CD4-positive, alpha-beta T cell treated with Interferon alpha-2 for 1 hour (primary cell): ENCODE data around the gene PAFAH1B1.
A peak's percentile ranks its signal among the peaks of the same experiment; 100 is the strongest.
"Not testable (repeated sequence)": the region's sequence is repeated elsewhere in the genome, so short reads cannot be mapped to it uniquely, and the experiment has no call there.

Source experiments
- DNase-seq, 2 donors: peaks; one replicate each; pipeline ENCODE4 v3.0.0-alpha.2; 2020 to 2022

Gene PAFAH1B1

DNA sequence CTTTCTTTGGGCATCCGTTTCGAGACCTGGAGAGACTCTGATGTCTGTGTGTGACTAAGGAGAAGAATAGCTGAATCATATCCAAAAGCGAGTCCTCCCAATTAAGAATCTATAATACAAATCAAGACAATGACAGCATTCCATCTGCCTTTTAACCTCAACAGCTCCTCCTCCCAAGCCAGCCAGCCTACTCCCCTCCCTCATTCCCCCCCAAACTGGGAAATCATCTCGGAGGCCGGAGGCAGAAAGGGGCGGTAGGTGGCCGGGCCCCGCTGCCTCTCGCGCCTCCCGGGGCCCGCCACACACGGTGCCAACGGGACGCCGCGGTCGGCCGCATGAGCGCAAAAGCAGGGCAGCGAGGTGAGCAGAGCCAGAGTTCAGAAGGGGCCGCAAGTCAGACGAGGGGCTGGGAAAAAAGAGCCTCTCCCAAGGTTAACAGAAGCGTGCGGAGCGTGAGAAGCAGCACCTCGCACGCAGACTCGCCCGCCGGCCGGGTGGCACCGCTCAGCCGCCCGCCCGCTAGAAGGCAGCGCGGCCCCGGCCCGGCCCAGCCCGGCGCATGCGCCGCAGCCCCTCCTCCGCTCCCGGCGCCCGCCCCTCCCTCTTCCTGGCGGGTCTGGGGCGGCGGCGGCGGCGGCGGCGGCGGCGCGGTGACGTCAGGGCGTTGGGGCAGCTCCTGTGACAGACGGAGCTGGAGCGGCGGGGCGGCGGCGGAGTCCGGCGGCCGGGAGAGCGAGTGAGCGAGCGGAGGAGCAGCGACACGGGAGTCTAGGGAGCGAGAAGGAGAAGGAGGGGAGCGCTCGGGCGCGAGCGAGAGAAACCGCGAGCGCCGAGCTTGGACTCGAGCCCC lies at the start of gene PAFAH1B1:
PAFAH1B1 (plus strand) TSS at position 684 of the 850 bp plus-strand sequence. CDS start 44,635 bp downstream, outside the sequence.
- DNase-seq = peak; percentile 90 to 96

DNA sequence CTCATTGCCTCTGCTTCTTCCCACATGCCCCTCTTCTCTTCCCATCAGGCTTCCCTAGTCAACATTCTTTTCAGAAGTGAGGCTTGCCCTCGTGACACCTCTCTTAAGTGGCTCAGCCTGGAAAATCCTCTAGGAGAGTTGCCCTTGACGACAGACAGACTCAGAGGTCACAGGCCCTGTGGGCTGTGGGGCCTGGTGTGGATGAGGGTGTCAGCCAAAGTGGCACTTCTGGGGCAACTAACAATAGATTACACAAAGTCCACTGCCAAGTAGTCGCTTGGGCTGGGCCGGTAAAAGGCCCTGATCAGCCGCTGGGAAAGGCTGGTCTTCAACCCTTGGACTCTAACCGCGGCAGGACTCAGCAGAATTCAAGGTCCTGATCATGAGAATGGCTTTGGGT lies 48.1 kb upstream of the PAFAH1B1 start:
- DNase-seq = no peak

DNA sequence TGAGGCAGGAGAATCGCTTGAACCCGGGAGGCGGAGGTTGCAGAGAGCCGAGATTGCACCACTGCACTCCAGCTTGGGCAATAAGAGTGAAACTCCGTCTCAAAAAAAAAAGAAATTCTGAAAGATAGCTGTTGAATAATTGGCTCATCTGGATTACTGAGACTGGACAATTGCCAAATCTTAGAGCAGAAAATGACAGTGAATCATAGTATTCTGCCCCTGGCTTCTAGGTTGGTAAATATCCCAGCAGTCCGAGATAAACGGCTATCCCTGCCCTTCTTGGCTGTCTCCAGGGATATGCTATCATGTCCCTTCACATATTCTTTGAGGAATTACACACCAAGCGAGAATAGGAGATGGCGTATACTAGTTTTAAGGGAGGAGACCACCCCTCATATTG lies 46.3 kb upstream of the PAFAH1B1 start:
- DNase-seq = no peak

DNA sequence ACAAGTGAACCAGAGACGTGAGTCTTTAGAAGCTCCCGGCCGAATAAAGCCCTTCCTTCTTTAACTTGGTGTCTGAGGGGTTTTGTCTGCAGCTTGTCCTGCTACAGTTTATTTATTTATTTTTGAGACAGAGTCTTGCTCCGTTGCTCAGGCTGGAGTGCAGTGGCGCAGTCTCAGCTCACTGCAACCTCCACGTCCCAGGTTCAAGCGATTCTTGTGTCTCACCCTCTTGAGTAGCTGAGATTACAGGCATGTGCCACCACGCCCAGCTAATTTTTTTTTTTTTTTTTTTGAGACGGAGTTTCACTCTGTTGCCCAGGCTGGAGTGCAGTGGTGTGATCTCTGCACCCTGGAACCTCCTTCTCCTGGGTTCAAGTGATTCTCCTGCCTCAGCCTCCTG lies 45.4 kb upstream of the PAFAH1B1 start:
- not testable (repeated sequence) for DNase-seq

DNA sequence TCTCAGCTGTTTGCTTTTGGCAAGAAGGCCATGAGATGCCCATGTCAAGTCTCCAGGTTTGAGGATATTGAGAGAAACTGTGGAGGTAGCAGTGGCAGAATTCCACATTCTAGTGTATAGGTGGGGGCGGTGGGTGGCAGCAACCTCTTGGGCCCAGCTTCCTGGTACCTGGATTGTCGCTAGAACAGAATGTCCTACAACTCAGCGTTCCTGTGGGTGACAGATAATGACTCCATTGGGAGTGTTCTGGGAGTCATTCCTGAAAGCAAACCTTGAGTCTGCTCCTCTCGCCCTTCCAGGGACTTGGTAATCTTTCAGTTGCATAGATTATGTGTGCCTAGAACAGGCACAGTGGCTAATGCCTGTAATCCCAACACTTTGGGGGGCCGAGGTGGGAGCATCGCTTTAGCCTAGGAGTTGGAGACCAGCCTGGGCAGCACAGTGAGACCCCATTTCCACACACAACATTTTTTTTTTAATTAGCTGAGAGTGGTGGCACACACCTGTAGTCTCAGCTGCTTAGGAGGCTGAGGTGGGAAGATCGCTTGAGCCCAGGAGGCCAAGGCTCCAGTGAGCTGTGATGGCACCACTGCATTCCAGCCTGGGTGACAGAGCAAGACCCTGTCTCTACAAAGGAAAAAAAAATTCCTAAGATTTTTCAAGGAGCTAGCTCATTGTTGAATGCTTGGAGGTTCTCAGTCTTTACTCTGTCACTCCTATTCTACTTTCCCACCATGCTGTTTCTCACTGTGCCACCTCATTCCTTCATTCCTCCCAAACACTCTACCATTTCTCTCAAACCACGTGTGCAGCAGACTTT lies 43.9 kb upstream of the PAFAH1B1 start:
- no peak for DNase-seq

DNA sequence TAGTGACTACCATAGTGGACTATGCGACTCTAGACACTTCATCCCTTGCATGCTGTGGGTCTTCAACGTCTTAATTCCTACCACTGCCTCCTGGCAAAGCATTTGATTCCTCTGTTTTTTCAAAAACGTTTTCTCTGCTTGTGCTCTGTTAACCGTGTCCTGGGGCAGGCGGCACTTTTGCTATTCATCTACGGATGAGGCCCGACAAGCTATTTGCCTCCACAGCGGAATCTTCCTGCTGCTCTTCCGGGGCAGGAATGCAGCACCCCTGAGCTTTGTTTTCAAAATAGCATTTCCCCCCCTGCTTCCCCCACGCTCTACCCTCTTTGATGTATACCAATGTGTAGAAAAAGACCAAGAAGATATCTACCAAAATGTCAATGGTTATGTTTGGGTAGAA lies 42.0 kb upstream of the PAFAH1B1 start:
- no peak for DNase-seq

DNA sequence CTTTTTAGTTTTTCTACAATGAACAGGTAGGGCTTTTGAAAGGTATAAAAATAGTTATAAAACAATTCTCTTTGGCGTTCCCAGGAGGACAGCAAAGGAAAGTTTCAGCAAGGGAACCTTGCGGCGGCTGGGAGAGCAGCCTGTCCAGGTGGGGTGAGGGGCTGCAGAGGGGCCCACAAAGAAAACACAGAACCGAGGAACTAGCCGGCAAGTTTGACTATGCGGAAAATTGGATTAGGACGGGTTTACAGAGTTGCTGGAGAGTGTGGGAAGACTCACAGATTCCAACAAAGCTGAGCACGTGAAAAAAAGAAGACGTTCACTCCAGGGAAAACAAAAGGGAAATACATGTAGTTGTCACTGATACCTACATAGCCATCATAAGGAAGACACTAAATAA lies 41.5 kb upstream of the PAFAH1B1 start:
- DNase-seq = no peak

DNA sequence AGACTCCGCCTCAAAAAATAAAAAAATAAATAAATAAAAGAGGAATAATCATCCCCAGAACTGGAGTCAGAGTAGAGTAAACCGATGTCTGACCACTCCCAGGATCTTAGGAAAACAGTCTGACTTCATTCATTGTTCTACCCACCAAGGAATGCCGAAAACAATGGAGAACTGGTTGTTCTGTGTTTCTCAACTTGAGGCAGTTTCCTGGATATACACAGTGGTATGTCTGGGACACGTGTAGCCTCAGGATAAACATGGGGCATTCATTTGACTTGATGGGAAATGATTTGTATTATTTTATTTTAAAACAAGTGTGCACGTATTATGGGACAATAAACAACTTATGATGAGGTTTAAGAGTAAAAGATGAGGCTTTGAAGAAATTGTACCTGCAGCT lies 32.8 kb upstream of the PAFAH1B1 start:
- no peak for DNase-seq

DNA sequence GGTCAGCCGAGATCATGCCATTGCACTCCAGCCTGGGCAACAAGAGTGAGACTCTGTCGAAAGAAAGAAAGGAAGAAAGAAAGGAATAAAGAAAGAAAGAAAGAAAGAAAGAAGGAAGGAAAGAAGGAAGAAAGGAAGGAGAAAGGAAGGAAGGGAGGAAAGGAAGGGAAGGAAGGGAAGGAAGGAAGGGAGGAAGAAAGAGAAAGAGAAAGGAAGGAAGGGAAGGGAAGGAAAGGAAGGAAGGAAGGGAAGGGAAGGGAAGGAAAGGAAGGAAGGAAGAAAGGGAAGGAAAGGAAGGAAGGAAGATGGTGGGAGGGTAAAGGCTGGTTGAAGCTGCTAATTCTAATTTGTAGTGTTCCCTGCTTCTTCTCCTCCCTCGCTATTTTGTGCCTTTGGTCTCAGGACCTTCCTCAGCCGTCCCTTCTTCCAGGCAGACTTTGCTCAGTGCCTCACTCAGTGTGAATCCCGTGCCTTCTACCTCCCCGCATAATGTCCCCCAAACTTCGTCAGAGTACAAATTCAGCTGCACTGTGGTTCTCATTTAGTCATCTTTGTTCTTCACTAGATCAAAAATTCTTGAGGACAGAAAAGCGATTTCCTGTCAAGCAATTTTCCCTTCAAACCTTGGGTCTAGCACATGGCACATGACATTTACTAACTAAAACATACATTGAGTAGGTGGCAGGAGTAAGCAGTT lies 31.1 kb upstream of the PAFAH1B1 start:
- no peak for DNase-seq

DNA sequence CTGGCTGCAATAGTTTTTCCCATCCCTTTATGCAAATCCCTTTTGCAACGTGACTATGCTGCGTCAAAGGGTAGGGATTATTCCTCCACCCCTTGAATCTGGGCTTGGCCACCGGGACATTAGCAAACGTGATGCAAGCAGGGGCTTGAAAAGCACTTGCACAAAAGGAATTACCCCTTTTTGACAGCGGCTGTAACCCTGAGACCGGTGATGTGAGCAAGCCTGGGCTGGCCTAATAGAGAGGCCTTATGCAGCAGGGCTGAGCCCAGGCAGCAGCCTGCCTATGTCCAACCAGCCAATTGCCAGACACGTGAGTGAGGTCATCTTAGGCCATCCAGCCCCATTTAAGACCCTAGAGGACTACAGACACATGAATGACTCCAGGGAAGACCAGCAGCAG lies 30.4 kb upstream of the PAFAH1B1 start:
- no peak for DNase-seq

DNA sequence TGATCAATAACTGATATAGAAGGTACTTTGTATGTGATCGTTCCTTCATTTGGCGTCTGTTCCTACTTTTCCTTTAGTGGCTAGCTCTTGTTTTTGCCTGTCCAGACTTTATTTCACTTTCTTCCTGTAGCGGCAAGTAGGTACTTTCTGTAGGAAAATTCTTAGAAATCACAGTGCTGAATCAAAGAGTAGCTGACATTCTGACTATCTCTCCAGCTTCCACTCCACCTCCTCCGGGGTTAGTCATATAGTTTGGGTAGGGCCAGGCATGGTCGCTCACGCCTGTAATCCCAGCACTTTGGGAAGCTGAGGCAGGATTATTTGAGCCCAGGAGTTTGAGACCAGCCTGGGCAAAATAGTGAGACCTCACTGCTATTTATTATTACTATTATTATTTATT lies 29.9 kb upstream of the PAFAH1B1 start:
- no peak for DNase-seq

DNA sequence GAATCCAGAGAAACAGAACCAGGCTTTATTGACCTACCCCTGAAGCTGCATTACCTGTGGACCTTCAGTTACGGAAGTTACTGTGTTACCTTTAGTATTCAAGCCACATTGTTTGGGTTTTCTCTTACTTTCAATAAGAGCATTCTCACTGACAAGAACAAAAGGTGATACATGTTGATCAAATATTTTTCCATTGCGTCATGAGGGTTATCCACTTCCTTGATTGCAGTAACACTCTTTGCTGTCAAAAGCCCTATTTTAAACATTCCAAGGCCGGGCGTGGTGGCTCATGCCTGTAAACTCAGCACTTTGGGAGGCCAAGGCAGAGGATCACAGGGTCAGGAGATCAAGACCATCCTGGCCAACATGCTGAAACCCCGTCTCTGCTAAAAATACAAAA lies 28.6 kb upstream of the PAFAH1B1 start:
- no peak for DNase-seq

DNA sequence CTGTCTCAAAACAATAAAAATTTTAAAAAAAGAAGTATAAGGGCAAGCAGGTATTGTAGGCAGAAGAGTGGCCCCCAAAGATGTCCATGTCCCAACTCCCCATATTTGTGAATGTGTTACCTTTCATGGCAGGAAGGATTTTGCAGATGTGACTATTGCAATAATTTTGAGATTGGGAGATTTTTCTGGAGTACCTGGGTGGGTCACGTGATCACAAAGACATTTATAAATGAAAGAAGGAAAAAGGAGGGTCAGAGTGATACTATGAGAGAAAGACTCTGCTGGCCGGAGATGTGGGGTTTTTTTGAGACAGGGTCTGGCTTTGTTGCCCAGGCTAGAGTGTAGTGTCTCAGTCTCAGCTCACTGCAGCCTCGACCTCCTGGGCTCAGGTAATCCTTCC lies 27.4 kb upstream of the PAFAH1B1 start:
- no peak for DNase-seq

DNA sequence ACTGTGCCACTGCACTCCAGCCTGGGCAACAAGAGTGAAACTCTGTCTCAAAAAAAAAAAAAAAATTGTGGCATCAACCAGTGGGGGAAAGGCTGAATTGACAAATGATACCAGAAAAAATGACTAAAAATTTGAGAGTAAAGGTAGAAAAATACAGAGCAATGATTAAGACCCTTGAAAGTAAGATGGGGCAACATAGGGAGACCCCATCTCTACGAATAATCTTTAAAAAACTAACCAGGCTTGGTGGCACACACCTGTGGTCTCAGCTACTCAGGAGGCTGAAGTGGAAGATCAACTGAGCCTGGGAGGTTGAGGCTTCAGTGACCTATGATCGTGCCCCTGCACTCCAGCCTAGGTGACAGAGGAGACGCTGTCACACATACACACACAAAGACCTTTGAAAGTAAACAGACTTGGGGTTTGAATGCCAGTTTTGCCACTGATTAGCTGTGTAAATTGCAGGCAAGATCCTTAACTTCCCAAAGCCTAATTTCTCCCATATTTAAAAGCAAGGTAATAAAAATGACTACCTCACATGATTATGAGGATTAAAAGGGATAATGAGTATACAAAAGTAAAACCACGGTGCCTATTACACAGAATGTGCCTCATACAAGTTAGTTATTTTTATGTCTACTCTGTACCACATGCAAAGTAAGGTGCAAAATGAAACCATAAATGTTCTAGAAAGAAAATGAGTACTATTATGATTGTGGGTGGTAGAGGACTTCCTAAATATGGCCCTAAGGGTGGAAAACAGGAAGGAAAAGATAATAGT lies 21.7 kb upstream of the PAFAH1B1 start:
- DNase-seq = no peak

DNA sequence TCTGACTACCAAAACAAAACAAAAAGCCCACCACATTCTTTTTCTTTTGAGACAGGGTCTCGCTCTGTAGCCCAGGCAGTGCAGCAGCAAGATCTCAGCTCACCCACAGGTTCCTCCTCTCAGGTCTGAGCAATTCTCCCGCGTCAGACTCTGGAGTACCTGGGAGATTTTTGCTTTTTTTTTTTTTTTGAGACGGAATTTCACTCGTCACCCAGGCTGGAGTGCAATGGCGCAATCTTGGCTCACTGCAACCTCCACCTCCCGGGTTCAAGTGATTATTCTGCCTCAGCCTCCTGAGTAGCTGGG lies 21.2 kb upstream of the PAFAH1B1 start:
- not testable (repeated sequence) for DNase-seq

DNA sequence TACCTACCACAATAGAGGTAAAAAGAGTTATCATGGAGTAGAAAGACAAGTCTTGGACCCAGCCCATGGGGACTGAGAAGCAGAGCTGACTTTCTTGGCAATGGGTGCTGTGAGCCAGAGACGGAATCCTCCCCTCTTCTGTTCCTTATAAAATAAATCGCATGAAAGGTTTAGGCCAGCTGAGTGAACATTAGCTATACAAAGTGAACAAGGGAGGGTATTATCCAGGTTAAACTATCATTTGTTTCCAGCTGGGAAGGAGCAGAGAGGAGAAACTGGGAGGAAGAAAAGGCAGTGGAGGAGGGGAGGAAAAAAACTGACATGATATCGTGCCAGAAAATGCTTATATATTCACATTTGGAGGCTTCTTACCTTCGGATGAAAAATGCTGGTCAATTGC lies 13.3 kb upstream of the PAFAH1B1 start:
- no peak for DNase-seq

DNA sequence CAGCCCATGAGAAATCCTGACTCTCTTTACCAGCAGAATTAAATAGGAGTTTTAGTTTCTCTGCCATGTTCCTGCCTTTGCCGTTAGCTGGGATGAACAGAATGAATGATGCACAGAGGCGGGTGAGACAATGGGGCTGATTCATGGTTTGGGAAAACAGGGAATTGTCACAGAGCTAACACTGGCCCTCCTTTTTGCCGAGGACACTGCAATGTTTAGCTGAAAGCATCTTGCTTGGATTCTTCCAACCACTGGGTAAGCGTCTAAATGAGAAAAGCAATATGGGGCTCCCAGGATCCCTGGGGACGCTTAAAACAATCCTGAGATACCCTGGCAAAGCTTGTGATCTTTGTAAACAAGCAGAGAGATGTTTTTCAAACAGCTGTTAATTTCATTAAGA lies 12.8 kb upstream of the PAFAH1B1 start:
- DNase-seq = no peak

DNA sequence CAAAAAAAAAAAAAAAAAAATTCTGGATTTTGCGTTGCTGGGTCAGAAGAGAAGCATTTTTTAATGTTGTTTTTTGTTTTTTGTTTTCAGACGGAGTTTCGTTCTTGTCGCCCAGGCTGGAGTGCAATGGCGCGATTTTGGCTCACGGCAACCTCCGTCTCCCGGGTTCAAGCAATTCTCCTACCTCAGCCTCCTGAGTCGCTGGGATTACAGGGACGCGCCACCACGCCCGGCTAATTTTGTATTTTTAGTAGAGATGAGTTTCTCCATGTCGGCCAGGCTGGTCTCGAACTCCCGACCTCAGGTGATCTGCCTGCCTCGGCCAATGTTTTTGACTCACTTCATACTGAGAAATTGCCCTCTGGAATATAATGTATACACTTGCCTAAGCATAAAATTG lies 11.0 kb upstream of the PAFAH1B1 start:
- no peak for DNase-seq

DNA sequence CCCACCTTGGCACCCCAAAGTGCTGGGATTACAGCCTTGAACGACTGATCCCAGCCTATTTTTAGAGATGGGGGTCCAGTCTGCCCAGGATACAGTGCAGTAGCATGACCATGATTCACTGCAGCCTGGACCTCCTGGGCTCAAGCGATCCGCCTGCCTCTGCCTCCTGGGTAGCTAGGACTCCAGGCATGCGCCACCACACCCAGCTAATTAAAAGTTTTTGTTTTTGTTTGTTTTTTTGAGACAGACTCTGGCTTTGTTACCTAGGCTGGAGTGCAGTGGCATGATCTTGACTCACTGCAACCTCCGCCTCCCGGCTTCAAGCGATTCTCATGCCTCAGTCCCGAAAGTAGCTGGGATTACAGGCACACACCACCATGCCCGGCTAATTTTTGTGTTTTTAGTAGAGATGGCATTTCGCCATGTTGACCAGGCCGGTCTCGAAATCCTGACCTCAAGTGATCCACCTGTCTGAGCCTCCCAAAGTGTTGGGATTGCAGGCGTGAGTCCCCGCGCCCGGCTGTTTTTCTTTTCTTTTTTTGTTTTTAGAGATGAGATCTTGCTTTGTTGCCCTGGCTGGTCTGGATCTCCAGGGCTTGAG lies 2.3 kb upstream of the PAFAH1B1 start:
- DNase-seq = no peak

DNA sequence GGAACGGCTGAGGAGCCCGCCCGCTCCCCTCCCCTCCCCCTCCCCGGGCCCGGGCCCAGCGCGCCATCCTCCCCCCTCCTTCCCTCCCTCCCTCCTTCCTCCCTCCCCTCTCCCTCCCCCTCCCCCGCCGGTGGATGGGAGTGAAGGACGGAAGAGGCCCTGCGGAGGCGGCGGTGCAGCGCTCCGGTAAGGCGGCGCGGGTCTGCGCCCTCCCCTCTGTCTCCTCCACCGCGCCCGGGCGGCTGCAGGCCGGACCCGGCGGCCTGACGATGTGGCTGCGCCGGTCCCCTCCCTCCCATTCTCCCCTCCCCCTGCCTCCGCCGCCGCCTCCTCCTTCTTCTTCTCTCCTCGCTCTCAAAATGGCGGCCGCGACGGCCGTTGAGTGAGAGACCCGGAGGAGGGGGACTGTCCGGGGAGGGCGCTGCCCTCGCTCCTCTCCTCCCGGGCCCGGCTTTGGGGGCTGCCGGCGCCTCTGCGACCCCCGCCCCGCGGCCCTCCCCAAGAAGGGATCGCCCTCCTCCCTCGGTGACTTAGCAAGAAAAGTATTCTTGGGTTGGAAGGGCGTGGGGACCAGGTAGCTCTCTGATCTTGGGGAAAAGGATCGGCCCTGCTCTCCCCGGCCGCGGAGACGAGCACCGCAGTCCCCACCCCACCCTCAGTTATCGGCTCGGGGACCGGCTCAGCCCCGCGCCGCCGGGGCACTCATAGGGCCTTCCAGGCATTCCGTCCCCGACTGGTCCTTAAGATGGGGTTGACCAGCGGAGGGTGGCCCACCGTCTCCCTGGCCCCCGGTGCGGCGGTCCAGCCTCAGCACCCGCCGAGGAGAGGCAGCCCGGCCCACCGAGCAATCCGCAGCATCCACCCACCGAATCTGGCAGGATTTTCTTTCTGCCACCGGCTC lies 617 bp downstream of the PAFAH1B1 start:
- DNase-seq = peak; percentile 81 to 86
